H1 (cell line): ENCODE results near the gene FGF19. TPM values are rescaled to one million over a fixed set of nuclear protein-coding genes. Genes with fewer than 3 reads are reported as not detected.

Source experiments
- CTCF ChIA-PET: fragments of 300-600 bp; sonication (Branson Sonifier 250); formaldehyde crosslinking; loops from one replicate; lab custom pipeline; 2021; ENCODE audit not compliant: partially characterized antibody; lab: Charles Lee
- POLR2A ChIA-PET: fragments of 300-600 bp; sonication (Branson Sonifier 250); formaldehyde crosslinking; loops from one replicate; lab custom pipeline; 2021; ENCODE audit warnings: inconsistent platforms; ENCODE audit not compliant: partially characterized antibody; lab: Charles Lee
- DNase-seq, 2 experiments: peaks; one replicate each; pipeline versions ENCODE4 v3.0.0 to v3.0.0-alpha.2; 2010 to 2022; ENCODE audit warnings: low spot score in 2 of 2, low read depth in 1 of 2, mixed read lengths in 1 of 2
- FAIRE-seq: peaks from 2 replicates; lab custom pipeline; 2011; peaks lifted over from hg19 to GRCh38; lab: Jason Lieb, UNC
- H2AFZ ChIP-seq: 2 replicates; pipeline ENCODE4 v1.8.1; 2012; ENCODE audit warnings: low read length, inconsistent platforms
- H2AK5ac ChIP-seq: 2 replicates; pipeline ENCODE4 v1.6.1; 2013; ENCODE audit warnings: low read depth, low read length
- H2BK120ac ChIP-seq: replicated peaks from 2 replicates; pipeline ENCODE3; 2013; ENCODE audit warnings: low read depth, low read length, inconsistent platforms
- H2BK12ac ChIP-seq: 2 replicates; pipeline ENCODE4 v1.6.1; 2013; ENCODE audit warnings: low read depth, low read length
- H2BK15ac ChIP-seq: 2 replicates; pipeline ENCODE4 v1.6.1; 2013; ENCODE audit warnings: low read length
- H2BK20ac ChIP-seq: 2 replicates; pipeline ENCODE4 v1.6.1; 2013; ENCODE audit warnings: low read length
- H2BK5ac ChIP-seq: 2 replicates; pipeline ENCODE4 v1.6.1; 2013; ENCODE audit warnings: low read depth, low read length
- H3K14ac ChIP-seq: 2 replicates; pipeline ENCODE4 v1.6.1; 2013; ENCODE audit warnings: inconsistent platforms; ENCODE audit not compliant: insufficient read length
- H3K18ac ChIP-seq: 2 replicates; pipeline ENCODE4 v1.6.1; 2013; ENCODE audit warnings: low read length; ENCODE audit errors: extremely low read depth
- H3K23ac ChIP-seq: 2 replicates; pipeline ENCODE4 v1.6.1; 2013; ENCODE audit warnings: inconsistent platforms; ENCODE audit not compliant: insufficient read length
- H3K23me2 ChIP-seq: 2 replicates; pipeline ENCODE4 v1.6.1; 2013; ENCODE audit warnings: low read depth, low read length
- H3K27ac ChIP-seq: 2 replicates; pipeline ENCODE4 v1.6.1; 2011; ENCODE audit warnings: low read depth, low read length, inconsistent platforms
- H3K27me3 ChIP-seq, 4 experiments: replicated peaks in 1 of 4; 1 replicate in 1 of 4; 2 replicates in 3 of 4; pipeline versions ENCODE4 v1.6.1 to v1.8.1; 2011 to 2013; ENCODE audit warnings: low read length in 3 of 4, mild to moderate bottlenecking in 3 of 4, inconsistent platforms in 2 of 4, mixed read lengths in 2 of 4, moderate library complexity in 1 of 4; ENCODE audit not compliant: control insufficient read depth in 3 of 4, insufficient read depth in 3 of 4; ENCODE audit errors: extremely low read depth in 1 of 4
- H3K36me3 ChIP-seq, 4 experiments: 2 replicates each; pipeline versions ENCODE4 v1.6.1 to v1.8.1; 2011 to 2013; ENCODE audit warnings: mild to moderate bottlenecking in 4 of 4, low read length in 3 of 4, moderate library complexity in 2 of 4, control low read depth in 1 of 4, inconsistent platforms in 1 of 4; ENCODE audit not compliant: insufficient read depth in 4 of 4, control insufficient read depth in 2 of 4
- H3K4ac ChIP-seq: replicated peaks from 2 replicates; pipeline ENCODE3; 2013; ENCODE audit warnings: low read length, low read depth, mixed read lengths, inconsistent platforms; ENCODE audit not compliant: insufficient read length
- H3K4me1 ChIP-seq, 4 experiments: replicated peaks in 1 of 4; 1 replicate in 1 of 4; 2 replicates in 3 of 4; pipeline versions ENCODE4 v1.6.1 to v1.8.1; 2011 to 2013; ENCODE audit warnings: low read length in 3 of 4, inconsistent platforms in 2 of 4, mixed read lengths in 1 of 4; ENCODE audit not compliant: insufficient read depth in 4 of 4, control insufficient read depth in 3 of 4
- H3K4me2 ChIP-seq, 2 experiments: 2 replicates each; pipeline versions ENCODE4 v1.6.1 to v1.8.1; 2011 to 2013; ENCODE audit warnings: low read depth in 2 of 2, low read length in 2 of 2, control low read depth in 1 of 2, inconsistent platforms in 1 of 2, mild to moderate bottlenecking in 1 of 2; ENCODE audit not compliant: insufficient read depth in 1 of 2
- H3K4me3 ChIP-seq, 4 experiments: fragments of 200-600, 300-600 bp in 1 of 4; sonication (generic), shearing (Covaris generic), sonication (Bioruptor Twin) in 1 of 4; 2 replicates each; pipeline versions ENCODE4 v1.5.1 to v1.8.1; 2011 to 2016; ENCODE audit warnings: low read length in 4 of 4, low read depth in 3 of 4, control low read depth in 2 of 4, inconsistent platforms in 2 of 4, mild to moderate bottlenecking in 2 of 4, mixed read lengths in 1 of 4, moderate library complexity in 1 of 4; ENCODE audit not compliant: insufficient read depth in 2 of 4; ENCODE audit errors: extremely low read depth in 1 of 4
- H3K56ac ChIP-seq: replicated peaks from 2 replicates; pipeline ENCODE3; 2013; ENCODE audit warnings: low read depth, mild to moderate bottlenecking, mixed read lengths, low read length, inconsistent platforms; ENCODE audit not compliant: insufficient read length
- H3K79me1 ChIP-seq: 2 replicates; pipeline ENCODE4 v1.6.1; 2013; ENCODE audit warnings: low read depth, low read length, control low read depth
- H3K79me2 ChIP-seq, 2 experiments: 2 replicates each; pipeline versions ENCODE4 v1.6.1 to v1.8.1; 2012 to 2013; ENCODE audit warnings: low read length in 2 of 2, mild to moderate bottlenecking in 2 of 2, inconsistent platforms in 1 of 2; ENCODE audit not compliant: insufficient read depth in 2 of 2, control insufficient read depth in 1 of 2
- H3K9ac ChIP-seq, 4 experiments: replicated peaks in 1 of 4; 1 replicate in 1 of 4; 2 replicates in 3 of 4; pipeline versions ENCODE4 v1.6.1 to v1.8.1; 2011 to 2013; ENCODE audit warnings: low read depth in 3 of 4, low read length in 3 of 4, control low read depth in 2 of 4, mild to moderate bottlenecking in 2 of 4, moderate library complexity in 2 of 4, inconsistent platforms in 1 of 4; ENCODE audit errors: extremely low read depth in 1 of 4
- H3K9me3 ChIP-seq, 2 experiments: 2 replicates each; pipeline versions ENCODE4 v1.6.1 to v1.8.1; 2012 to 2013; ENCODE audit warnings: mild to moderate bottlenecking in 2 of 2, moderate library complexity in 2 of 2, control low read depth in 1 of 2, inconsistent platforms in 1 of 2, low read depth in 1 of 2, low read length in 1 of 2, mixed read lengths in 1 of 2; ENCODE audit not compliant: insufficient read depth in 2 of 2
- H4K20me1 ChIP-seq, 2 experiments: replicated peaks in 1 of 2; 2 replicates each; pipeline versions ENCODE3 to v1.8.1; 2011 to 2013; ENCODE audit warnings: inconsistent platforms in 2 of 2, low read length in 2 of 2, mild to moderate bottlenecking in 1 of 2; ENCODE audit not compliant: insufficient read depth in 2 of 2, control insufficient read depth in 1 of 2
- H4K5ac ChIP-seq: 2 replicates; pipeline ENCODE4 v1.6.1; 2013; ENCODE audit warnings: low read length, low read depth, mixed read lengths, inconsistent platforms; ENCODE audit not compliant: insufficient read length
- H4K8ac ChIP-seq: 2 replicates; pipeline ENCODE4 v1.8.0; 2013; ENCODE audit warnings: mild to moderate bottlenecking, moderate library complexity, low read length, inconsistent platforms; ENCODE audit not compliant: insufficient read depth; ENCODE audit errors: extremely low read depth
- H4K91ac ChIP-seq: replicated peaks from 2 replicates; pipeline ENCODE3; 2013; ENCODE audit warnings: low read length, mixed read lengths, inconsistent platforms; ENCODE audit not compliant: insufficient read length
- ASH2L ChIP-seq: fragments of 200-600, 300-600 bp; sonication (generic); IDR thresholded peaks from one replicate; pipeline ENCODE4 v1.7.1; 2017; ENCODE audit warnings: low read length
- EP300 ChIP-seq, 2 experiments: IDR thresholded peaks; 1 replicate in 1 of 2; 2 replicates in 1 of 2; pipeline ENCODE4 v1.6.1; 2011 to 2012; ENCODE audit warnings: low read depth in 2 of 2, low read length in 2 of 2, mild to moderate bottlenecking in 2 of 2, borderline replicate concordance in 1 of 2, inconsistent platforms in 1 of 2, moderate library complexity in 1 of 2
- GABPA ChIP-seq: IDR thresholded peaks from 2 replicates; pipeline ENCODE4 v1.6.1; 2011; ENCODE audit warnings: mild to moderate bottlenecking, low read length, moderate library complexity, borderline replicate concordance; ENCODE audit not compliant: insufficient read depth
- JUND ChIP-seq: IDR thresholded peaks from 2 replicates; pipeline ENCODE4 v1.6.1; 2011; ENCODE audit warnings: mild to moderate bottlenecking, improper control_type of control experiment, low read length
- KDM1A ChIP-seq: fragments of 200-600, 300-600 bp; sonication (generic); IDR thresholded peaks from 2 replicates; pipeline ENCODE4 v1.7.1; 2016; ENCODE audit warnings: mild to moderate bottlenecking, low read length, borderline replicate concordance
- KDM5A ChIP-seq: fragments of 200-600 bp; IDR thresholded peaks from 2 replicates; pipeline ENCODE4 v1.7.1; 2012; ENCODE audit warnings: mild to moderate bottlenecking, low read length, inconsistent platforms, mixed read lengths
- POLR2AphosphoS5 ChIP-seq: IDR thresholded peaks from 2 replicates; pipeline ENCODE4 v1.6.1; 2011; ENCODE audit warnings: low read depth, low read length
- POU5F1 ChIP-seq: IDR thresholded peaks from 2 replicates; pipeline ENCODE4 v1.6.1; 2011; ENCODE audit warnings: low read depth, mild to moderate bottlenecking, low read length, moderate library complexity
- RBBP5 ChIP-seq: IDR thresholded peaks from 2 replicates; pipeline ENCODE4 v1.7.1; 2012; ENCODE audit warnings: low read depth, mild to moderate bottlenecking, inconsistent platforms, low read length, moderate library complexity, borderline replicate concordance
- RNF2 ChIP-seq: fragments of 200-900, 300-1000 bp; sonication (generic); IDR thresholded peaks from 2 replicates; pipeline ENCODE4 v1.7.1; 2016; ENCODE audit warnings: borderline replicate concordance, low read depth, mild to moderate bottlenecking, antibody characterized with exemption, low read length; ENCODE audit not compliant: poor library complexity, severe bottlenecking; ENCODE audit errors: missing control alignments
- SIX5 ChIP-seq: IDR thresholded peaks from 2 replicates; pipeline ENCODE4 v1.6.1; 2011; ENCODE audit warnings: mild to moderate bottlenecking, low read depth, low read length
- SUZ12 ChIP-seq: fragments of 200-600 bp; sonication (generic); IDR thresholded peaks from 2 replicates; pipeline ENCODE4 v1.6.1; 2012; ENCODE audit warnings: mild to moderate bottlenecking, inconsistent platforms, low read length, moderate library complexity, mixed read lengths
- TBP ChIP-seq: IDR thresholded peaks from 2 replicates; pipeline ENCODE4 v1.6.1; 2011; ENCODE audit warnings: low read depth, low read length, improper control_type of control experiment
- TEAD4 ChIP-seq: IDR thresholded peaks from 2 replicates; pipeline ENCODE4 v1.6.1; 2012; ENCODE audit warnings: low read depth, low read length, inconsistent platforms, mixed read lengths
- WGBS, 2 experiments: shearing (Covaris generic) in 1 of 2; methylation state at CpG; one replicate each; pipeline versions ENCODE4 v1.1.6 to v1.1.7; 2013 to 2015; ENCODE audit warnings: low lambda C conversion rate in 2 of 2, mixed read lengths in 2 of 2, inconsistent platforms in 1 of 2, low coverage in 1 of 2, missing lambda C conversion rate in 1 of 2; ENCODE audit not compliant: insufficient replicate concordance in 2 of 2, insufficient coverage in 1 of 2, insufficient read length in 1 of 2; ENCODE audit errors: extremely low coverage in 1 of 2, missing lambda C conversion rate in 1 of 2; 5-methylcytosine and 5-hydroxymethylcytosine counted together
- polyA plus RNA-seq, 7 experiments: library from polyadenylated mRNA; depleted of rRNA in 3 of 7; stranded (reverse) in 5 of 7; unstranded in 2 of 7; fragments of >200 nt in 5 of 7; fragments of 200-250 nt in 2 of 7; gene quantifications; 1 replicate in 5 of 7; 2 replicates in 1 of 7; 4 replicates in 1 of 7; pipeline versions ENCODE4 v1.2.1 to v1.2.3, GENCODE V29; 2011 to 2013; ENCODE audit warnings: missing spikeins in 2 of 7, mixed read lengths in 2 of 7
- total RNA-seq: library from RNA; stranded (reverse); fragmentation: NEBNext Ultra II Directional; extraction: Animal tissue kit (Norgen Biotek cat#: 25700); gene quantifications from 2 replicates; pipeline ENCODE4 v1.2.1, GENCODE V29; 2021

Gene FGF19
- total and polyA plus RNA-seq, 2 of the 8 experiments (the other 6 are each of a cell fraction or from before 2014, with no cell fraction given) = 9.6 to 14.8 TPM

- Histone ChIP-seq H3K27me3 (no peaks in the 10 kb centered on the region), H4K91ac (no peak overlapping the region), H3K79me2 (no peaks in the 10 kb centered on the region), H2AFZ (no peak overlapping the region), H3K4me1 (no peaks in the 10 kb centered on the region), H3K9ac (no peak overlapping the region), H4K5ac (no peak overlapping the region), H2BK15ac (no peak overlapping the region), H3K4ac (no peak overlapping the region), H3K23me2 (no peaks in the 10 kb centered on the region), H3K18ac (no peak overlapping the region), H3K36me3 (peaks cover 0 to 12% (median under 1%) of the 10 kb centered on the region in 4 experiments; a peak in 4 of 8 replicates), H2BK12ac (no peak overlapping the region), H4K20me1 (peaks cover 0 to 2% of the 10 kb centered on the region in 2 experiments), H2BK5ac (no peak overlapping the region), H3K4me2 (no peak overlapping the region), H2AK5ac (no peak overlapping the region), H2BK120ac (no peak overlapping the region), H3K56ac (no peak overlapping the region), H3K14ac (no peak overlapping the region), H3K27ac (no peak overlapping the region), H3K23ac (no peak overlapping the region), H3K9me3 (no peaks in the 10 kb centered on the region), H4K8ac (no peak overlapping the region), H2BK20ac (no peak overlapping the region), H3K79me1 (0 out of 2 replicates have a peak, but pooled peaks cover 2% of the 10 kb centered on the region), H3K4me3 (no peak overlapping the region)
- POLR2A ChIA-PET = interaction anchor here (1.2 kb wide), 1 partner anchor 9 kb away, joined by 4 read pairs; no protein-coding TSS in a partner anchor
- WGBS, 2 experiments = 93% methylated on average over 11 of the region's 11 CpGs; no CpG with 5 or more reads in 1 of the 2 experiments
- DNase-seq = no peak
- CTCF ChIA-PET = interaction anchor here (0.6 to 1.6 kb wide), 5 partner anchors 9 to 552 kb away, joined by 3 to 7 read pairs (median 4); partner anchors contain the start of genes LTO1 and MYEOV
- no peak for FAIRE-seq
- TF ChIP-seq SIX5 (no peak), GABPA (no peak), ASH2L (no peak), POU5F1 (no peak), POLR2AphosphoS5 (no peak), EP300 (IDR thresholded peaks at IDR 0.05; ENCODE audit: borderline replicate concordance in 1 of 2, low read depth in 2 of 2, low read length in 2 of 2) (no peak), TBP (no peak), KDM1A (no peak), TEAD4 (no peak), KDM5A (no peak), JUND (no peak), RBBP5 (no peak), SUZ12 (no peak), RNF2 (no peak)
Measured at GRCh38 chr11:69665669-69666068, 38.2 kb downstream of the FGF19 start.
